Left renal pelvis (tissue), 4 donors: ENCODE data around the gene CEACAM4. TPM values are rescaled to one million over a fixed set of nuclear protein-coding genes. Genes with fewer than 3 reads are reported as not detected.

Experiments
- DNase-seq, 4 donors: peaks; one replicate each; pipeline ENCODE4 v3.0.0-alpha.2; 2013; ENCODE audit warnings: low read depth in 4 of 4, low spot score in 3 of 4
- polyA plus RNA-seq, 4 donors: library from polyadenylated mRNA; unstranded; fragments of 120-200 nt; gene quantifications; one replicate each; pipeline ENCODE4 v1.2.1, GENCODE V29; 2013; ENCODE audit not compliant: insufficient read length in 4 of 4

Gene CEACAM4
- polyA plus RNA-seq, 4 donors, result 0.27 to 0.31 TPM; not detected in 2

GRCh38 chr19:41617941-41618730, 8.7 kb downstream of the CEACAM4 start:
- DNase-seq, result no peak

GRCh38 chr19:41616792-41617621, 9.9 kb downstream of the CEACAM4 start:
- DNase-seq, result peak in 2 of 4 donors; percentile 26 to 30

DNA sequence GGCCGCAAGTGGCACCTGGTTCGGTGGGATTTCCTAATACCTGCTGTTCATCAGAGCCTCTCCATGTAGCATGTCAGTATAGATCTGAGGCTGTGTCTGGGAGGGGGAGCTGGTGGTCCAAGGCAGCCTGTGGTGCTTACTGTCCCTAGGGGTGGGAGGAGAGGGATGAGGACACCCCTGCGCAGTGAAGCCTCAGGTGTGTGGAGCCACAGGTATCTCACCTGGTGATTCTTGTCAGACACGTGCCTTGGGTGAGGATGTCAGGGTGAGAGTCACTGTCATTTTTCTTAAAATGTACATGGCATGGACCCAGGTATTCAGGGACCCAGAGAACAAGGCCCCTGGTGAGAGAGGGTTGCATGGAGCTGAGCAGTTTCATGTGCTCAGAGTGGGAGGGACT, 11.7 kb downstream of the CEACAM4 start:
- no peak for DNase-seq

DNA sequence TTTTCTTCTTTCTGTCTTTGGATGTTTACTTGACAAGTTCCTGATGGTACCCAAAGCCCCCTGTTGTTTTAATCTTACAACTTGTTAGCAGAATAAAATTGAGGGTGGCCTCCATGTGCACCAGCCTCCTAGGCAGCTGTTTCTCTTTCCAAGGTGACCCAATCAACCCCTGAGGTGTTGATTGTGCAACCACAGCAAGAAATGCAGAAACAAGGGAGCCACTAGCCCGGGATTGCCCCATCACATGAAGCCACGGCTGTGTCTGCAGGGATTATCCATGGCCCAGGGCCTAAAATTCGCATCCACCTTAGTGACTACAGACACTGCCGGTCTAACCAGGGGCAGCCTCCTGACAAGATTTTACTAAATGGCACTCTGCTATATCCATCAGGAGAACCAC, 14.4 kb downstream of the CEACAM4 start:
- DNase-seq, result no peak

GRCh38 chr19:41610789-41611188, 16.1 kb downstream of the CEACAM4 start:
- DNase-seq, result no peak

GRCh38 chr19:41607668-41608067, 19.2 kb downstream of the CEACAM4 start:
- no peak for DNase-seq

DNA sequence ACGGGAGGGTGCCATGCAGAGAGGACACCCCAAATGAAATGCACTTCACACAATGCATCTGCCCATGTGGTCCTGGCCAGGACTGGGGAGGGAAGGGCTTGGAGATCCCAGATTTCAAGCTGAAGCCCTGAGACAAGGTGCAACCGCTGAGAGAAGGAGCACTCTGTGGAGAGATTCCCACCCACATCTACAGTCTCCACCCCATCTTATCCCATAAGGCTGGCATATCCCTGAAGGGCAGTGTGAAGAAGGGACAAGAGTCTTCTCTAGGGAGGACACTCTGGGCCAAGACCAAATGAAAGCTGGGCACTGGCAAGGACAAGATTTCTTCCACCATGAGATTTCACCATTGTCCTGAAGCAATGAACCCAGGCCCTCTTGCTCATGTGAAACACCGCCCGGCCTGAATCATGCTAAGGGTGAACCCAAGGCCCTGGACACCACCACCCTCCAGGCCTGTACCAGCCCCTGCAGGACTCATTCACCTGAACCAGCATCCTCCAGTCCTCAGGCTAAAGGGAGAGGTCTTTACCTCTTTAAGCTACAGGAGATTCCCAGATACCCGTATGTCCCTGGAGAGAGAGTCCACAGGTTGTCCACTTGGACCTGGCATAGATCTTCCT, 20.5 kb downstream of the CEACAM4 start:
- DNase-seq, result no peak

DNA sequence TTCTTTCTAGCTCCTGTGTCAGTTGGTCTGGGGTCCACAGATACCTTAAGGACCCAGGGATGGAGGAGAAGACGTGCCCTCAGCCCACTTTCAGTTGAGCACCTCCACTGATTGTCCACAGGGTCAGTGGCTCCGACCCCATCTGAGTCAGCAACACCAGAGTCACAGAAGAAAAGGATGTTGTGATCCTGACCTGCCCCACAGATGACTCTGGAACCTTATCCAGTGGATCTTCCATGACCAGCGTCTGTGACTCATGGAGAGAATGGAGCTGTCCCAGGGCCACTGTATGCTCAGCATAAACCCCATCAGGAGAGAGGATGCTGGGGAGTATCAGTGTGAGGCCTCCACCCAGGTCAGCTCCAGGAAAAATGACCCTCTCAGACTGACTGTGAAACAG, 22.0 kb downstream of the CEACAM4 start:
- no peak for DNase-seq

DNA sequence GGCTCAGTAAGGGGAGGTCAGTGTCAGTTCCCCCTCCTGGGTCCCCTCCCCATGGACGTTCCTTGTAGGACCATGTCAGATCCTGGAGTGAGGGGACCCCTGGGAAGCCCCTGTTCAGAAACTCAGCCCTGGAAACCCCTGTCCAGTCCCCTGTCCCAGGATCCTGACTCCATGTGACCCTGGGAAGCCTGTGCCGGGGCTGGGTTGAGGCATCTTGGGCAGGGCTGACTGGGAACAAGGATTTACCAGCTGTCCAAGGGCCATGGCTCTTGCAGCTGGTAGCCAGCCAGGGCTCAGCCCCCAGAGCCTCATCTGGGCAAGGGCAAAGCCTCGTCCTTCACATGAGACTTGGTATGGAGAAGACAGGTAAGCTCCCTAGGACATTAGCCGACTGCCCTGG, 25.1 kb downstream of the CEACAM4 start:
- DNase-seq, result no peak

DNA sequence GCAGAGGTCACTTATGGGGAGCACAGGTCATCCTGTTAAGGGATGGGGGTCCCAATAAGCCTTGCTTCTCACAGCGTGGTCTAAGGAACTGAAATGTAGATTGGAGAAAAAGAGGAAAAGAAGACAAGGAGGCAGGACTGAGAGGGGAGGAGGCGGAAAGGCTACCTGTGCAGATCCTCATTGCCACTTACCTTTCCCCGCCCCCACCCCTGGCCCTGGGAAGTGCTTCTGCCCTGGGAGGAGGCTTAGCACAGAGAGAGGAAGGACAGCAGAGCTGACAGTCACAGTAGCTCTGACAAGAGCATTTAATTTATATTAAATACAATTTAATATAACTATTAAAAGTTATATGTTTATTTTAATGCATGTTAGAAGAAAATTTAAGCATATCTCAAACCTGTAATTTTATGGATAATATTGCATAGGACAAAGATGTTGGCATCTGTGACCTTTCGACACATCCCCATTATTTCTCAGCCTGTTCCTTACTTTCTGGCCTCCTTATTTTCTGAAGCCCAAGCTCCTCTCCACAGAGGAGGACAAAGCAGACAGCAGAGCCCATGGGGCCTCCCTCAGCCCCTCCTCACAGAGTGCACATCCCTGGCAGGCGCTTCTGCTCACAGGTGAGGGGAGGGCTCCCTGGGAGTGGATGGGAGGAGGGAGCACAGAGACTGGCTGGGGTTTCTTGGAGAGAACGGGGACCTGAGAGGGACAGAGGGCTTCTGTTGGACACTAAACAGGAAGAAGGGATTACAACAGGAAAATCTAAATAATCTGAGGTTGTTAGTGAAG, 27.5 kb downstream of the CEACAM4 start:
- no peak for DNase-seq

DNA sequence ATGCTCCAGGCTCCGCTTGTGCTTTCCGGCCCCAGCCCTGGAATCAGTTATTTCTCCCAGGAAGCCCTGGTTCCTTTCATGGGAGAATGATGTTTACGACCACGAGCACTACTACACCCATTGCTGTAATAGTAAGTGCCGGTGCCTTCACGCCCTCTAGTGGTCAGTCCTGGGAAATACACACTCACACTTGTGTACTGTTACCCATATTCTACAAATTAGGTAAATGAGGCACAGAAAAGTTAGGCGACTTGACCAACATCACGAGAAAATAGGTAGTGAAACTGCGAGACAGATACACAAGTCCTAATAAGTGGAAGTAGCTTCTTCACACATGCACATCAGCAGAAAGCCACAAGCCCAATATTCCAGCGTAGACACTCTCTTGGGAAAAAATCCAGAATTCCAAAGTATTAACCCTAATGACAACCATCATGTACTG, 29.3 kb downstream of the CEACAM4 start:
- peak in 1 of 4 donors; percentile 17 for DNase-seq

DNA sequence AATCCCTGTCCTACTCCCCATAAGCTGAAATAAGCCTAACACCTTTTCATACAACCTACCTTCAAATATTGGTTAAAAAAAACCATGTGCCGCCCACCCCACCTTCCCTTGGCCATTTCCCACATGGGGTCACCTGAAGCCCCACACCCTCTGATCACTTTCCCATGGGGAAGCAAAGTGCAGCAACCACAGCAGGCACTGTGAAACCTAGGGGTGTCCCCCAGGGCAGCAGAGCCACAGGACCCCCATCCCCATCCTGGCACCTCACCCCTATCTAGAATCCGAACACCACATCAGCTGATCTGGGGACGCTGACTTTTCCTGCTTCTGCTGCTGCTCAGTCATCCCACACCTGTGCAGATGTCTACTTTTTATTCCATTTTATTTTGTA, 31.0 kb downstream of the CEACAM4 start:
- no peak for DNase-seq

DNA sequence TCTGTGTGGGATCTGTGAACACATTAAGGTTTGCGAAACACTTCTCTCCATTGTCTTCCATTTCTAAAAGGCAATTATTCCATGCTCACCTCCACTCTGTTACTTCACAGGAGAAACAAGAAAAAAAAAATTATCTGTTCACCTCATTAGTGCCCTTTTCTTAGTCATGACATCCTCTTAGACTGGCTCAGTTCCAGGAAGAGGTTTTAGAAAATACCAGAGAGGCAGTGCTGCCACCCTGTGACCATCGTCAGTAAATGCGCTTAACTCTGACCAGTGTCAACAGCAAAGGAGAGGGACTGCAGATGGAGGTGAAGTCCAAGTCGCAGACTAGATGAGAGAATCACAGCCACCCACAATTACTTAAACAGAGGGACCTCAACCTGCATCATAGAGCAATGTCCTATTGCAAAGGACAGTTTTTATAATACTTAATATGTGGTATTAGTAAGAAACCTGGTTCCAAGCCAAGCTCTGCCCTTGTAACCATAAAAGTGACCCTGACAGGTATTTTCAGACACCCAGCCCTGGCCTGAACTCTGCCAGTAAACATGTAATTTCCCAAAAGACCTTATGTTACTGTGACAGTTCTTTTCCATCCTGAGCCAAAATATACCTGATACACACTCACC, 31.5 kb downstream of the CEACAM4 start:
- peak in 1 of 4 donors; percentile 20 for DNase-seq

DNA sequence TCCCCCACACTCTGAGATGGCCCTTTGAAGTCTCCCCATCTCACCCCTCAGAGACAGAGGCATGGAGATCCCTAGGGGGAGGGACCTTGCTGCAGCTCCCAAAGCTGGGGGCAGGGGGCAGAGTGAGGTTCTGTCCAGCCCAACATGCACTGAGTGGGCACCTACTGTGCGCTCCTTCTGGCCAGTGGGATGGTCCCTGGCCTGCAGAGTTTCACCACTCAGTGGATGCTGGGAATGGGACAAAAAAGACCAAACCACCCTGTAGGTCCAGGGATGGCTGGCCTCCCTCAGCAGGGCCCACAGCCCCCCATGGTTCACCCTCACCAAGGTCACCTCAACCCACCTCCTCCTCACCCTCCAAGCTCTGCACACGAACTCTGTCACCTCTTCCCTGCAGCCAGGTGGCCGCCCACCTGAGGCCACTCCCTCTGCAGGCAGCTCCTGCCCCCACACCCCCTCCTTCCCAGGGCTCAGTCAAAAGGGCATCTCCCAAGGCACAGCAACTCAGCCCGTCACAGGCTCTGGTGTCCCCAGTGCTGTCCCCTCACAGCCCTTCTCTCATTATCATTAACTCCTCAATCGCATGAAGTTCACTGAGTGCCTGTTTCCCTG, 34.8 kb downstream of the CEACAM4 start:
- no peak for DNase-seq

DNA sequence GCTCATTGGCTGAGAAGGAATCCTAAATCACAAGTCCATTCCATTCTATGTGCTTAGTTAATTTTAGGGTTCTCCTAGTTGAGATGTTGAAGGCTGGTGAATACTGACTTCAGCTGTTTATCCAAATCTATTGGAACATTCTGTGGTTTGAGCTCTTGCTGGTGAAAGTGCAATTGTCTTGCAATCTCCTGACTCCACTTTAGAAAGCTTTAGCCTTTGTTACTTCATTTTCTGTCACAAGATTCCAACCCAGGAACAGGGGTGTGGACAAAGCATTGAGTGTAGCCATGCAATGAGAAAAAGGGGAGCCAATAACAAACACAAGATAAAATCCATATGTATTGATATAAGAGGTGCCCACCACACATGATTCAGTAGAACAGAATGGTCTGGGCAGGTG, 35.9 kb downstream of the CEACAM4 start:
- no peak for DNase-seq

DNA sequence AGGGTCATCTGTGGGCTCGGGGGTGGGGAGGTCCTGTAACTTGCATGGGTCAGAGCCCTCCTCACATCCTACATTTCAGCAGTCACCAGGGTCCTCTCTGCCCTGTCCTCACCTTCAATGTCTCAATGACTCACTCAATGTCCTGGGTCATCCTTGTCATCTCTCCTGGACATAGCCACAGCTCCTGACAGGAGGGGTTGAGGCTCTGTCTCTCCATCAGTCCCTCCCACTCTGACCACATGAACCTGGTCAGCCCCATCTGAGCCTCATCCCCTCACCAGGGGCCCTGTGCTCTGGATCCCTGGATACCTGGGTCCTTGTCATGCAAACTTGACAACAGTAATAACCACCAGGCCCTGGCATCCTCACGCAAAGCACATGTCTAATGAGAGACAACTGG, 37.5 kb downstream of the CEACAM4 start:
- DNase-seq, result no peak

DNA sequence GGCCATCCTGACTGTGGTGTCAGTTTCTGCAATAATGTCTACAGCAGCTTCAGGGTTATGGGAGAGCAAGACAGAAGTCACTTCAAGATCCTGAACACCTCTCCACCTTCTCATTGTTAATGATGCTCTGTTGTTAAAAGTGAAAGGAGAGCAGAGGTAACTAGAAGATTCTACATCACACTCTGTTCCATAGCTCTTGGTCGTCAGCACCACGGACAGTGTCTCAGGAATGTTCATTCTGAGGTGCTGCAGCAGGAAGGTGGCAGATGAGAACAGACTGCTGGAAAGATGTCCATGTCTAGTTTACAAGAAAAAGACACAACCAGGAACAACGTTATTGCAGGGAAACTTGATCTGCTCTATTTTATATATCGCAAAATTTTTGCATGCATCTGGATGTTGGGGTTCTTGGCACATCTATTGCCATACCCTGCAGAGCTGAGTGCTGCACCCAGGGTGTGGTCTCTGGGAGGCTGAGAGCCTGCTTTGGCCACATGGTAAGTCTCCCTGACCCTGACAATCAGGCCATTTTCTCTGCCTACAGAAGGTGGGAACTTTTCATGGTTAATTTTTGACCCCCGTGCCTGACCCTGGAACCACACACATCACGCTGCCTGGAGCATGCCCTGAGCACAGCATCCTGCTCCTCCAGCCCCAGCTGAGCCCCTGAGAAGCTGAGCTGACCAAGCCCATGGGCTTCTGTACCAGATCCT, 38.2 kb downstream of the CEACAM4 start:
- DNase-seq, result no peak

DNA sequence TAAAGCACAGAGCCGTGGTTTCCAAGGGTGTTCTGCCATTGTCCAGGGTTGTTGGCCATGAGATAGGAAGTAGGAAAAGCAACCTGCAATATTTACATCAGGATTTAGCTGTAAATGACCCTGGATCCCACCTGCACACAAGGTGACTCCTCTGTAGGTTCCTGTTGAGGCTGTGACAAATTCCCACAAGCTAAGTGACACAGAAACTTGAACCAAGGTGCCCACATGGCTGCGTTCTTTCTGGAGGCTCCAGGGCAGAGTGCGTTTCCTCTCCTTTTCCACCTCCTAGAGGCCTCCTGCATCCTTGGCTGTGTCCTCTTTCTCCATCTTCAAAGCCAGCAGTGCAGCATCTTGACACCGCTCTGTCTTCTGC, 39.0 kb downstream of the CEACAM4 start:
- DNase-seq, result no peak
